Neural cell (in vitro differentiated cells): ENCODE measurements around the gene PSMD3. TPM values are rescaled to one million over a fixed set of nuclear protein-coding genes. Genes with fewer than 3 reads are reported as not detected.

Experiments
- H2AFZ ChIP-seq: fragments of 200-600, 300-800 bp; sonication (generic), shearing (Covaris generic); 2 replicates; pipeline ENCODE4 v1.6.0; 2014; ENCODE audit warnings: low read depth, mild to moderate bottlenecking, antibody characterized with exemption, low read length, moderate library complexity
- H3F3A ChIP-seq: fragments of 200-600 bp; shearing (Covaris generic); 2 replicates; pipeline ENCODE4 v1.6.1; 2016; ENCODE audit warnings: mild to moderate bottlenecking, moderate library complexity, mixed read lengths, antibody characterized with exemption, low read length; ENCODE audit not compliant: insufficient read depth, poor library complexity, severe bottlenecking
- H3K27ac ChIP-seq: fragments of 200-600, 300-800 bp; sonication (generic), shearing (Covaris generic); 2 replicates; pipeline ENCODE4 v1.5.1; 2014; ENCODE audit warnings: mild to moderate bottlenecking, low read length, moderate library complexity
- H3K27me3 ChIP-seq: fragments of 300-800, 200-600 bp; sonication (generic), shearing (Covaris generic); 2 replicates; pipeline ENCODE4 v1.6.0; 2014; ENCODE audit warnings: mild to moderate bottlenecking, low read depth, low read length, moderate library complexity; ENCODE audit not compliant: insufficient read depth
- H3K36me3 ChIP-seq: fragments of 300-800, 200-600 bp; sonication (generic), shearing (Covaris generic); 2 replicates; pipeline ENCODE4 v1.5.1; 2014; ENCODE audit warnings: mild to moderate bottlenecking, antibody characterized with exemption, low read length, moderate library complexity; ENCODE audit not compliant: insufficient read depth
- H3K4me2 ChIP-seq: fragments of 300-800, 200-600 bp; sonication (generic), shearing (Covaris generic); 2 replicates; pipeline ENCODE4 v1.6.0; 2014; ENCODE audit warnings: mild to moderate bottlenecking, low read length
- H3K4me3 ChIP-seq: fragments of 300-800, 200-600 bp; sonication (generic), shearing (Covaris generic); 2 replicates; pipeline ENCODE4 v1.5.1; 2014; ENCODE audit warnings: mild to moderate bottlenecking, low read length, moderate library complexity
- H3K79me2 ChIP-seq: fragments of 200-600 bp; shearing (Covaris generic); replicated peaks from 2 replicates; pipeline ENCODE4 v1.6.0; 2014; ENCODE audit warnings: mild to moderate bottlenecking, low read length, moderate library complexity; ENCODE audit not compliant: insufficient read depth
- H3K9ac ChIP-seq: fragments of 300-800, 200-600 bp; sonication (generic), shearing (Covaris generic); 2 replicates; pipeline ENCODE4 v1.6.1; 2016; ENCODE audit warnings: mild to moderate bottlenecking, low read length, mixed read lengths
- H3K9me2 ChIP-seq: fragments of 200-600 bp; shearing (Covaris generic); 2 replicates; pipeline ENCODE4 v1.6.1; 2016; ENCODE audit warnings: mild to moderate bottlenecking, low read length, mixed read lengths; ENCODE audit not compliant: insufficient read depth
- H3K9me3 ChIP-seq: fragments of 200-600, 300-800 bp; sonication (generic), shearing (Covaris generic); 2 replicates; pipeline ENCODE4 v1.6.1; 2016; ENCODE audit warnings: mild to moderate bottlenecking, mixed run types, low read length, moderate library complexity, mixed read lengths
- H4K20me1 ChIP-seq: fragments of 200-600 bp; shearing (Covaris generic); 2 replicates; pipeline ENCODE4 v1.6.1; 2016; ENCODE audit warnings: mild to moderate bottlenecking, mixed run types; ENCODE audit not compliant: insufficient read depth
- EP300 ChIP-seq: fragments of 450-650 bp; conservative IDR thresholded peaks from 2 replicates; pipeline ENCODE4 v1.6.1; 2014; ENCODE audit warnings: antibody characterized with exemption, mild to moderate bottlenecking, moderate library complexity; ENCODE audit not compliant: poor library complexity, severe bottlenecking
- EZH2 ChIP-seq: fragments of 200-600, 300-800 bp; shearing (Covaris generic), sonication (generic); IDR thresholded peaks from 2 replicates; pipeline ENCODE4 v1.6.1; 2014; ENCODE audit warnings: antibody characterized with exemption, low read length, borderline replicate concordance, mild to moderate bottlenecking; ENCODE audit not compliant: insufficient read depth, poor library complexity, severe bottlenecking
- MXI1 ChIP-seq: fragments of 450-650 bp; conservative IDR thresholded peaks from 2 replicates; pipeline ENCODE4 v1.6.1; 2014; ENCODE audit warnings: antibody characterized with exemption, mild to moderate bottlenecking; ENCODE audit not compliant: poor library complexity, severe bottlenecking
- POLR2AphosphoS5 ChIP-seq: IDR thresholded peaks from 2 replicates; pipeline ENCODE4 v1.6.1; 2012
- RAD21 ChIP-seq: fragments of 450-650 bp; conservative IDR thresholded peaks from 2 replicates; pipeline ENCODE4 v1.6.1; 2014; ENCODE audit warnings: antibody characterized with exemption, mild to moderate bottlenecking, moderate library complexity
- SMC3 ChIP-seq: fragments of 450-650 bp; conservative IDR thresholded peaks from 2 replicates; pipeline ENCODE4 v1.6.1; 2014; ENCODE audit warnings: antibody characterized with exemption, mild to moderate bottlenecking, moderate library complexity; ENCODE audit not compliant: poor library complexity
- TAF1 ChIP-seq: IDR thresholded peaks from 2 replicates; pipeline ENCODE4 v1.6.1; 2012; ENCODE audit warnings: low read depth
- polyA plus RNA-seq: library from polyadenylated mRNA; depleted of rRNA; stranded (reverse); fragments of >200 nt; gene quantifications from 2 replicates; pipeline ENCODE4 v1.2.3, GENCODE V29; 2014
- small RNA-seq, 3 experiments: library from RNA; depleted of rRNA; stranded (forward); fragments of <200 nt; gene quantifications; one replicate each; pipeline ENCODE3, GENCODE V24; 2012
- TF ChIP-seq, protein P1 (sequence below): fragments of 450-650 bp; IDR thresholded peaks from 2 replicates; pipeline ENCODE4 v1.5.1; 2014; ENCODE audit warnings: antibody characterized with exemption, mild to moderate bottlenecking, moderate library complexity; ENCODE audit not compliant: poor library complexity, severe bottlenecking
- TF ChIP-seq, protein P2 (sequence below): IDR thresholded peaks from 2 replicates; pipeline ENCODE4 v1.6.1; 2012; ENCODE audit warnings: borderline replicate concordance

The PSMD3 gene
- polyA plus RNA-seq, 1 donor from 2014 or later = 117 TPM

GRCh38 chr17:40038882-40039513 lies 58.4 kb downstream of the PSMD3 start:
- no peak overlapping the region for H3K4me3 ChIP-seq
- H2AFZ ChIP-seq = no peak overlapping the region
- H3K79me2 ChIP-seq = no peaks in the 10 kb centered on the region
- no peaks in the 10 kb centered on the region for H3K36me3 ChIP-seq
- no peak overlapping the region for H3K4me2 ChIP-seq
- H3K27me3 ChIP-seq = no peaks in the 10 kb centered on the region
- no peaks in the 10 kb centered on the region for H3K9me3 ChIP-seq
- no peaks in the 10 kb centered on the region for H3F3A ChIP-seq
- TF ChIP-seq, protein P1, sequence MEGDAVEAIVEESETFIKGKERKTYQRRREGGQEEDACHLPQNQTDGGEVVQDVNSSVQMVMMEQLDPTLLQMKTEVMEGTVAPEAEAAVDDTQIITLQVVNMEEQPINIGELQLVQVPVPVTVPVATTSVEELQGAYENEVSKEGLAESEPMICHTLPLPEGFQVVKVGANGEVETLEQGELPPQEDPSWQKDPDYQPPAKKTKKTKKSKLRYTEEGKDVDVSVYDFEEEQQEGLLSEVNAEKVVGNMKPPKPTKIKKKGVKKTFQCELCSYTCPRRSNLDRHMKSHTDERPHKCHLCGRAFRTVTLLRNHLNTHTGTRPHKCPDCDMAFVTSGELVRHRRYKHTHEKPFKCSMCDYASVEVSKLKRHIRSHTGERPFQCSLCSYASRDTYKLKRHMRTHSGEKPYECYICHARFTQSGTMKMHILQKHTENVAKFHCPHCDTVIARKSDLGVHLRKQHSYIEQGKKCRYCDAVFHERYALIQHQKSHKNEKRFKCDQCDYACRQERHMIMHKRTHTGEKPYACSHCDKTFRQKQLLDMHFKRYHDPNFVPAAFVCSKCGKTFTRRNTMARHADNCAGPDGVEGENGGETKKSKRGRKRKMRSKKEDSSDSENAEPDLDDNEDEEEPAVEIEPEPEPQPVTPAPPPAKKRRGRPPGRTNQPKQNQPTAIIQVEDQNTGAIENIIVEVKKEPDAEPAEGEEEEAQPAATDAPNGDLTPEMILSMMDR = peak; percentile 36
- TF ChIP-seq POLR2AphosphoS5 = no peak
- TF ChIP-seq MXI1 = no peak
- no peak for TF ChIP-seq TAF1
- TF ChIP-seq, protein P2, sequence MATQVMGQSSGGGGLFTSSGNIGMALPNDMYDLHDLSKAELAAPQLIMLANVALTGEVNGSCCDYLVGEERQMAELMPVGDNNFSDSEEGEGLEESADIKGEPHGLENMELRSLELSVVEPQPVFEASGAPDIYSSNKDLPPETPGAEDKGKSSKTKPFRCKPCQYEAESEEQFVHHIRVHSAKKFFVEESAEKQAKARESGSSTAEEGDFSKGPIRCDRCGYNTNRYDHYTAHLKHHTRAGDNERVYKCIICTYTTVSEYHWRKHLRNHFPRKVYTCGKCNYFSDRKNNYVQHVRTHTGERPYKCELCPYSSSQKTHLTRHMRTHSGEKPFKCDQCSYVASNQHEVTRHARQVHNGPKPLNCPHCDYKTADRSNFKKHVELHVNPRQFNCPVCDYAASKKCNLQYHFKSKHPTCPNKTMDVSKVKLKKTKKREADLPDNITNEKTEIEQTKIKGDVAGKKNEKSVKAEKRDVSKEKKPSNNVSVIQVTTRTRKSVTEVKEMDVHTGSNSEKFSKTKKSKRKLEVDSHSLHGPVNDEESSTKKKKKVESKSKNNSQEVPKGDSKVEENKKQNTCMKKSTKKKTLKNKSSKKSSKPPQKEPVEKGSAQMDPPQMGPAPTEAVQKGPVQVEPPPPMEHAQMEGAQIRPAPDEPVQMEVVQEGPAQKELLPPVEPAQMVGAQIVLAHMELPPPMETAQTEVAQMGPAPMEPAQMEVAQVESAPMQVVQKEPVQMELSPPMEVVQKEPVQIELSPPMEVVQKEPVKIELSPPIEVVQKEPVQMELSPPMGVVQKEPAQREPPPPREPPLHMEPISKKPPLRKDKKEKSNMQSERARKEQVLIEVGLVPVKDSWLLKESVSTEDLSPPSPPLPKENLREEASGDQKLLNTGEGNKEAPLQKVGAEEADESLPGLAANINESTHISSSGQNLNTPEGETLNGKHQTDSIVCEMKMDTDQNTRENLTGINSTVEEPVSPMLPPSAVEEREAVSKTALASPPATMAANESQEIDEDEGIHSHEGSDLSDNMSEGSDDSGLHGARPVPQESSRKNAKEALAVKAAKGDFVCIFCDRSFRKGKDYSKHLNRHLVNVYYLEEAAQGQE = no peak
- peak; percentile 21 for TF ChIP-seq RAD21
- TF ChIP-seq EZH2 = no peak
- peak; percentile 32 for TF ChIP-seq SMC3
- TF ChIP-seq EP300 = no peak
- no peaks in the 10 kb centered on the region for H3K9me2 ChIP-seq
- H3K9ac ChIP-seq = no peak overlapping the region
- H3K27ac ChIP-seq = no peak overlapping the region
- no peaks in the 10 kb centered on the region for H4K20me1 ChIP-seq

GRCh38 chr17:40041196-40041595 lies 60.6 kb downstream of the PSMD3 start:
- TF ChIP-seq MXI1 = no peak
- TF ChIP-seq SMC3 = no peak
- no peaks in the 10 kb centered on the region for H3K9me3 ChIP-seq
- H3K79me2 ChIP-seq = no peaks in the 10 kb centered on the region
- no peak overlapping the region for H3K27ac ChIP-seq
- no peak overlapping the region for H3K4me3 ChIP-seq
- H3K4me2 ChIP-seq = no peak overlapping the region
- no peaks in the 10 kb centered on the region for H4K20me1 ChIP-seq
- H2AFZ ChIP-seq = no peak overlapping the region
- no peaks in the 10 kb centered on the region for H3K36me3 ChIP-seq
- no peaks in the 10 kb centered on the region for H3F3A ChIP-seq
- no peaks in the 10 kb centered on the region for H3K9me2 ChIP-seq
- H3K27me3 ChIP-seq = no peaks in the 10 kb centered on the region
- H3K9ac ChIP-seq = no peak overlapping the region

Small RNA genes within 50 kb of the gene (small RNA-seq; reads per million reads assigned to genes)
- gene SNORD124 = 76.8 to 93.3 (median 84.2) reads per million in 3 experiments

Other genes with a start within 250 kb of the PSMD3 start
- not detected in 2 replicates for gene GRB7, start 242.9 kb upstream of the PSMD3 start, polyA plus RNA-seq
- not detected in 2 replicates for gene IKZF3, start 116.5 kb upstream of the PSMD3 start, polyA plus RNA-seq
- gene ZPBP2, start 112.6 kb upstream of the PSMD3 start, polyA plus RNA-seq = not detected in 2 replicates
- 22.7 and 40.2 TPM in 2 replicates for gene GSDMB, start 62.2 kb upstream of the PSMD3 start, polyA plus RNA-seq
- gene ORMDL3, start 53.2 kb upstream of the PSMD3 start, polyA plus RNA-seq = 90.1 and 97.1 TPM in 2 replicates
- not detected in 2 replicates for gene LRRC3C, start 53.1 kb upstream of the PSMD3 start, polyA plus RNA-seq
- not detected in 2 replicates for gene GSDMA, start 17.8 kb upstream of the PSMD3 start, polyA plus RNA-seq
- gene CSF3, start 34.6 kb downstream of the PSMD3 start, polyA plus RNA-seq = 0.32 TPM in 1 of 2 replicates, not detected in the other
- 159 and 161 TPM in 2 replicates for gene MED24, start 73.6 kb downstream of the PSMD3 start, polyA plus RNA-seq
- gene THRA, start 82.2 kb downstream of the PSMD3 start, polyA plus RNA-seq = 97.2 and 111 TPM in 2 replicates
- gene NR1D1, start 119.8 kb downstream of the PSMD3 start, polyA plus RNA-seq = 0.73 TPM in 1 of 2 replicates, not detected in the other
- gene MSL1, start 141.2 kb downstream of the PSMD3 start, polyA plus RNA-seq = 118 and 137 TPM in 2 replicates
- gene CASC3, start 159.7 kb downstream of the PSMD3 start, polyA plus RNA-seq = 50.6 and 52.3 TPM in 2 replicates
- 15.5 and 15.6 TPM in 2 replicates for gene RAPGEFL1, start 196.7 kb downstream of the PSMD3 start, polyA plus RNA-seq
- gene WIPF2, start 238.5 kb downstream of the PSMD3 start, polyA plus RNA-seq = 8.6 and 11.5 TPM in 2 replicates